ENCODE results near the gene SLC30A7.
"Not testable (repeated sequence)": the region's sequence is repeated elsewhere in the genome, so short reads cannot be mapped to it uniquely, and the experiment has no call there.

Gene SLC30A7

GRCh38 chr1:100936194-100936967 is 40.5 kb downstream of the SLC30A7 start:
- no peak for DNase-seq (ENCODE audit: low read depth)

DNA sequence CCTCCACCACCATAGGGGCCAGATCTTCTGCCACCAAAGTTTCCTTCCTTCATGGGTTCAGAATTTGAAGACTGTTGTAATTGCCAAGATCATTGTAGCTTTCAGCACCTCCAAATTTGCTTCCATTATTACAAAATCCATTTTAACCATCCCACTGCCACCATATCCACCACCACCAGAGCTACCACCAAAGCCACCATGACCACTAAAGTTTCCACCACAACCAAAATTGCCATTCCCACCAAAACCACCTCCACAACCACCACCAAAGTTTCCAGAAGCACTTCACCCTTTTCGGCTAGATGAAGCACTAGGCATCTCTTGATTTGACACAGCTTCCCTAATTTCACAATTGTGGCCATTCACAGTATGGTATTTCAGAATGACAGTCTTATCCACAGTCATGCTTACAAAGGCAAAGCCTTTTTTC is 45.2 kb downstream of the SLC30A7 start:
- peak; percentile 15 for DNase-seq (ENCODE audit: low read depth)

DNA sequence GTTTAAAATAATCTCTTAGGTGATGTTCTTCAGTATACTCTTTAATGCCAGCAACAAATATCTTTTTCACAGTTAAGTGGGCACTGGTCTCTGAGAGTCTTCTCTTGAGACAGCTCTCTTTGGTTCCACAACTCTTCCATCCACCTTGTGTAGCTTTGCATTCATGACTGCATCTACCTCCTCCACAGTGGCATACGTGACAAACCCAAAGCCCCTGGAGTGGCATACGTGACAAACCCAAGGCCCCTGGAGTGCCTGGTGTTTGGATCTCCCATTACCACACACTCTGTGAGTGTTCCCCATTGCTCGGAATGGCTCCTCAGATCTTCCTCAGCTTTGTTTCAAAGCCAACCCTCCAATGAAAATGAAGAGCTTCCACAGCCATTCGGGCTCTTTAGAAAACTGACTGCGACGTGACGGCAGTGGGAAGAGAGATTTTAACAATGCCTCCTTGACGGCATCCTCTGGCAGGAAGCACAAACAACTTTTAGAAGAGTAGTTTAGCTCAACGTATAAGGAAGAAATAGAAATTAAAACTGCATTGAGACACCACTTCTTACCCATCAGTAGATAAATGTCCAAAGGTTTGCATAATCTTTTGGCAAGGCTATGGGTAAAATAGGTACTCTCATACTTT is 45.8 kb downstream of the SLC30A7 start:
- no peak for DNase-seq (ENCODE audit: low read depth)

GRCh38 chr1:100942304-100943046 is 46.6 kb downstream of the SLC30A7 start:
- no peak for DNase-seq (ENCODE audit: low read depth)

GRCh38 chr1:100943533-100943932 is 47.6 kb downstream of the SLC30A7 start:
- DNase-seq (ENCODE audit: low read depth): no peak

DNA sequence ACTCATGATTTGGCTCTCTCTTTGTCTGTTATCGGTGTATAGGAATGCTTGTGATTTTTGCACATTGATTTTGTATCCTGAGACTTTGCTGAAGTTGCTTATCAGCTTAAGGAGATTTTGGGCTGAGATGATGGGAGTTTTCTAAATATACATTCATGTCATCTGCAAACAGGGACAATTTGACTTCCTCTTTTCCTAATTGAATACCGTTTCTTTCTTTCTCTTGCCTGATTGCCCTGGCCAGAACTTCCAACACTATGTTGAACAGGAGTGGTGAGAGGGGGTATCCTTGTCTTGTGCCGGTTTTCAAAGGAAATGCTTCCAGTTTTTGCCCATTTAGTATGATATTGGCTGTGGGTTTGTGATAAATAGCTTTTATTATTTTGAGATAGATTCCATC is 50.2 kb downstream of the SLC30A7 start:
- DNase-seq (ENCODE audit: low read depth): not testable (repeated sequence)

- DNase-seq (ENCODE audit: low read depth): not testable (repeated sequence)
Observed at GRCh38 chr1:100947816-100948215, 51.9 kb downstream of the SLC30A7 start.

GRCh38 chr1:100948721-100949405 is 53.0 kb downstream of the SLC30A7 start:
- not testable (repeated sequence) for DNase-seq (ENCODE audit: low read depth)

DNA sequence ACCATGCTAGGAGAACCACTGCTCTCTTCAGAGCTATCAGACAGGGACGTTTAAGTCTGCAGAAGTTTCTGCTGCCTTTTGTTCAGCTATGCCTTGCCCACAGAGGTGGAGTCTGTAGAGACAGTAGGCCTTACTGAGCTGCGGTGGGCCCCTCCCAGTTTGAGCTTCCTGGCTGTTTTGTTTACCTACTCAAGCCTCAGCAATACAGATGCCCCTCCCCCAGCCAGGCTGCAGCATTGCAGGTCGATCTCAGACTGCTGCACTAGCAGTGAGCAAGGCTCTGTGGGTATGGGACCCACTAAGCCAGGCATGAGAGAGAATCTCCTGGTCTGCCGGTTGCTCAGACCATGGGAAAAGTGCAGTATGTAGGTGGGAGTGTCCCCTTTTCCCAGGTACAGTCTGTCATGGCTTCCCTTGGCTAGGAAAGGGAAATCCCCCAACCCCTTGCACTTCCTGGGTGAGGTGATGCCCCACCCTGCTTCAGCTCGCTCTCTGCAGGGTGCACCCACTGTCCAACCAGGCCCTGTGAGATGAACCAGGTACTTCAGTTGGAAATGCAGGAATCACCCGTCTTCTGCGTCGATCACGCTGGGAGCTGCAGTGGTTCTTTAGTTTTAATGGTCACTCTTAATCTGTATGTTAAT is 53.7 kb downstream of the SLC30A7 start:
- DNase-seq (ENCODE audit: low read depth): not testable (repeated sequence)

- no peak for DNase-seq (ENCODE audit: low read depth)
Observed at GRCh38 chr1:100950337-100950736, 54.4 kb downstream of the SLC30A7 start.

GRCh38 chr1:100950781-100951180 is 54.9 kb downstream of the SLC30A7 start:
- DNase-seq (ENCODE audit: low read depth): no peak

DNA sequence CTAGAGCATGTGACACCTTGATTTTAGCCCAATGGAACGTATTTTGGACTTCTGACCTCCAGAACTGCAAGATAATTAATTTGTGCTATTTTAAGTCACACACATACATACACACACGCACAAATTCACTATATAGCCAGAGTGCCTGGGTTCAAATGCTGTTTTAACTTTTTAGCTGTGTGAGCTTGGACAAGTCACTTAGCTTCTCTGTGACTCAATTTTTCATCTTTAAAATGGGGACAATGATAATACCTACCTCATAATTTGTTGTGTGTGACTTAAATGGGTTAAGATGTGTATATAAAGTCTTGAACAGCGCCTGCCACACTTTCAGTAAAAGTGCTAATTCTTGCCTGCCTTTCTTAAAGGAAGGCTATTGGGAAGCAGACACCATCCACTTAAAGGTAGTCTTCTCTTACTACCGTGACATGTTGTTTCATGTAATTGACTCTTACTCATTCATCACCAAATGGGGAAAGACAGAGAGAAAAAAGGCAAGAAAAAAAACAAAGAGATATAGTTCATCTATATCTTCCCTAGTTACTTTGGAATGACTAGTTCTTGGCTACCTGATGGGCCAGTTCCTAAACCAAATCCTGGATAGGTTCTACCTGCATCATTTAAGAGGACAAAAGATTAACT is 56.3 kb downstream of the SLC30A7 start:
- DNase-seq (ENCODE audit: low read depth): no peak

GRCh38 chr1:100952970-100953369 is 57.1 kb downstream of the SLC30A7 start:
- DNase-seq (ENCODE audit: low read depth): peak; percentile 11

DNA sequence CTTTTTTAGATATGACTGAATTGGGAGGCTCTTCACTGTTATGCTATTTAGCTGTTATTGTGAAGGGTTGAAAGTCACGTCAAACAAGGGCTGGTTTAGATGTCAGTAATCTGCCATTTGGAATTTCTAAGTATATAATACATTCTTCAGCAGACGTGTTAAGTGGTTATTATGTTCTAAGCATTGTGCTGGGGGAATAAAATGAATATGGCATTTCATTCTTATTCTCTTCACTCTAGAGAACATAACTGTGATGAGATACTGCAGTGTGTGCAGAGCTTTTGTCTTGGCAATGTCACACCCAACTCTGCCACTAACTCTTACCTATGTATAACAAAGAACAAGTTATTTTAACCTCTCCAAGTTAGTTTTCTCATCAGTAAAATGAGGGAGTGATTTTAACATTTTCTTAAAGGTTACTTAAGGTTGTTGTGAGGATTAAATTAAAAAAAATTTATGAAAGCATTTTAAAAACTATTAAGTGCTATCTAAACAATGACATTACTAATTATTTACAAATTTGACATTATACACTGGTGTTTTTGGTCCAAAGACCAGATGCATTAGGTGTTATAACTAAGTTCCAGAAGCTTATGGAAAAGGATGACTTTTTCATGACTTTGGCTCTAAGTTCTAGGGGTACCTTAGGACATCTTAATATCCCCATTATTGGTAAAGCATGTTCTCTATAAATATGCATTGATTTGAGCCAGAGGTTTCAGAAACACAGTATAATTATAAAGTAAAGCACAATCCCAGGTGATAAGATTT is 58.3 kb downstream of the SLC30A7 start:
- DNase-seq (ENCODE audit: low read depth): no peak

DNA sequence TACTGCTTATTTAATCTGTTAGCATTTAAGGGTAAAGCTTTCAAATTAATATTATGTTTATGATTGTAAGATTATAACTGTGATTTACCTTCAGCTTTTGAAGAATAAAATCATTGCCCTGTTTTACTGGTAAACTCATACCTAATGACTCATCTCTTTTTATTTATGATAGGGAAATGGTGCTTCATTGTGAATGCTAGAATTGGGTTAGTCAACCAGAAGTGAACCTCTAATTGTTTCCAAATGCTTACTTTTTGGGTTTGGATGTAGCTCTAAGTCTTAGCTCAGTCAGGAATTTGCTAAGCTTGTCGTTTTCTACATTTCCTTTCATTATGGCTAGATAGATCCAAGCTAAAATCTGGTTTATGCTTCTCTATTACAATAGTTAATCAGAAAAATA is 59.4 kb downstream of the SLC30A7 start:
- DNase-seq (ENCODE audit: low read depth): no peak

GRCh38 chr1:100959502-100960060 is 63.7 kb downstream of the SLC30A7 start:
- DNase-seq (ENCODE audit: low read depth): no peak

DNA sequence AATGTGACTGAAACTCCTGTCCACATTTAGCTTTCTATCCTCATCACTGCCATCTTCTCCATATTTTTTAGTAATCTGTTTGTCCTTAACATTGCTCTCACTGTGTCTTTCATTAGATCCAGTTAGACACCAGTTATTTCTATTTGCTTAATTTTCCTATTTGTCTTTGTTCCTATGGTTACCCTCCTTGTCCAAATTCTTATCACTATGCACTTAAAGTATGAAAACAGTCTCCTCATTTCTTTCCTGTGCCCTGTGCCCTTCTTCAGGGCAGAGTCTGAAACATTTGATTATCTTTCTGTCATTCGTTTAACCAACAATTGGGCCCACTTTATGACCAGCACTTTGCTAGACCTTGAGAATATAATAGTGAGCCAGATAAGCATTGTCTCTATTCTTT is 64.2 kb downstream of the SLC30A7 start:
- DNase-seq (ENCODE audit: low read depth): no peak

- DNase-seq (ENCODE audit: low read depth): no peak
Observed at GRCh38 chr1:100968621-100969020, 72.7 kb downstream of the SLC30A7 start.

- DNase-seq (ENCODE audit: low read depth): no peak
Observed at GRCh38 chr1:100969327-100969726, 73.4 kb downstream of the SLC30A7 start.

DNA sequence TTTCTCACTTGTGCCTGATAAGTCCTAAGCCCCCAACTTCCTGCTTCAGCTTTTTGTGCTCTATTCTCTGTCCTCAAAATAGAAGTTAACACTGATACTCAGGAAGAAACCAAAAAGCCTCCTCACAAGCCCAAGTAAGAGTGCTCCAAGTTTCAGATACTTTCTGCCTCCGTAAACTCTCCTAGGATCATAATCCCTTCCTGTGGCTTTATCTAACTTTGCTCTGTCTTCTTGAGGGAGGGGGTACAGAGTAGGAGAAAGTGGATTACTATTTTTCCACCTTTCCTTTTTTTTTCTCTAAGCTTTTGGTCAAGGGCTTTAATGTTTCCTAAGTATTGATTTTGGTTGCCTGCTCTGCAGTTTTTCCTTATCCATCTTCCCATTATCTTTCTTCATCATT is 75.1 kb downstream of the SLC30A7 start:
- DNase-seq (ENCODE audit: low read depth): no peak
